Glutamatergic neuron (in vitro differentiated cells): ENCODE measurements around the gene QSOX1. TPM values are rescaled to one million over a fixed set of nuclear protein-coding genes. Genes with fewer than 3 reads are reported as not detected.
"Not testable (repeated sequence)": the region's sequence is repeated elsewhere in the genome, so short reads cannot be mapped to it uniquely, and the experiment has no call there.

Experiments
- DNase-seq: peaks from one replicate; pipeline ENCODE4 v3.0.0; 2022
- H3K27ac Mint-ChIP-seq: one replicate; pipeline ENCODE4 v1.8.0; 2020; ENCODE audit warnings: mild to moderate bottlenecking, mixed read lengths, inconsistent platforms; ENCODE audit not compliant: unreplicated experiment
- H3K27me3 Mint-ChIP-seq: one replicate; pipeline ENCODE4 v1.8.0; 2020; ENCODE audit warnings: mild to moderate bottlenecking, moderate library complexity, mixed read lengths, inconsistent platforms; ENCODE audit not compliant: unreplicated experiment
- H3K36me3 Mint-ChIP-seq: one replicate; pipeline ENCODE4 v1.8.0; 2020; ENCODE audit warnings: mild to moderate bottlenecking, mixed read lengths, inconsistent platforms; ENCODE audit not compliant: unreplicated experiment
- H3K4me1 Mint-ChIP-seq: one replicate; pipeline ENCODE4 v1.8.0; 2020; ENCODE audit warnings: mild to moderate bottlenecking, low read depth, mixed read lengths, inconsistent platforms; ENCODE audit not compliant: unreplicated experiment
- H3K4me3 Mint-ChIP-seq: one replicate; pipeline ENCODE4 v1.8.0; 2020; ENCODE audit warnings: mild to moderate bottlenecking, mixed read lengths, inconsistent platforms; ENCODE audit not compliant: unreplicated experiment
- H3K9me3 Mint-ChIP-seq: one replicate; pipeline ENCODE4 v1.8.0; 2020; ENCODE audit warnings: mild to moderate bottlenecking, moderate library complexity, mixed read lengths, inconsistent platforms; ENCODE audit not compliant: unreplicated experiment
- total RNA-seq: library from RNA; stranded (reverse); fragmentation: NEBNext Ultra II Directional; extraction: Animal tissue kit (Norgen Biotek cat#: 25700); gene quantifications from one replicate; pipeline ENCODE4 v1.2.1, GENCODE V29; 2021; ENCODE audit not compliant: unreplicated experiment
- TF ChIP-seq, protein P1 (sequence below): fragments of 200-600 bp; sonication (generic); IDR thresholded peaks from one replicate; pipeline ENCODE4 v1.5.0; 2021; ENCODE audit not compliant: partially characterized antibody, unreplicated experiment

Gene QSOX1
- total RNA-seq, 1 donor from 2014 or later: 46.1 TPM

DNA sequence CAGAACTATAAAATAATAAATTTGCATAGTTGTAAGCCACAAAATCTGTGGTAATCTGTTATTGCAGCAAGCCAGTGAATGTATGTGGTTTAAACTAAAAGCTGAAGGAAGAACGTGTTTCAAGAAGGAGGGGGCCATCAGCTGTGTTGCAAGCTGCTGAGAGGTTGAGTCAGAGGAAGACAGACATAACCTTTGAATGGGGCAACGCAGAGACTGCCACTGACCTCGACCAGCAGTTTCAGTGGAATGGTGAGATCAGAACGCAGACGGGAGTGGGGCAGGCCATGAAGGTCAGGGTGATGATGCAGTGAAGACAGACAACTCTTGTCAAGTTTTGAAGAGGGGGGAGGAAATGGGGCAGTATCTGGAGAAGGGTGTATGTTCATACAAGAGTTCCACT, 23.2 kb upstream of the QSOX1 start:
- no peaks in the 10 kb centered on the region for H3K36me3 Mint-ChIP-seq
- TF ChIP-seq, protein P1, sequence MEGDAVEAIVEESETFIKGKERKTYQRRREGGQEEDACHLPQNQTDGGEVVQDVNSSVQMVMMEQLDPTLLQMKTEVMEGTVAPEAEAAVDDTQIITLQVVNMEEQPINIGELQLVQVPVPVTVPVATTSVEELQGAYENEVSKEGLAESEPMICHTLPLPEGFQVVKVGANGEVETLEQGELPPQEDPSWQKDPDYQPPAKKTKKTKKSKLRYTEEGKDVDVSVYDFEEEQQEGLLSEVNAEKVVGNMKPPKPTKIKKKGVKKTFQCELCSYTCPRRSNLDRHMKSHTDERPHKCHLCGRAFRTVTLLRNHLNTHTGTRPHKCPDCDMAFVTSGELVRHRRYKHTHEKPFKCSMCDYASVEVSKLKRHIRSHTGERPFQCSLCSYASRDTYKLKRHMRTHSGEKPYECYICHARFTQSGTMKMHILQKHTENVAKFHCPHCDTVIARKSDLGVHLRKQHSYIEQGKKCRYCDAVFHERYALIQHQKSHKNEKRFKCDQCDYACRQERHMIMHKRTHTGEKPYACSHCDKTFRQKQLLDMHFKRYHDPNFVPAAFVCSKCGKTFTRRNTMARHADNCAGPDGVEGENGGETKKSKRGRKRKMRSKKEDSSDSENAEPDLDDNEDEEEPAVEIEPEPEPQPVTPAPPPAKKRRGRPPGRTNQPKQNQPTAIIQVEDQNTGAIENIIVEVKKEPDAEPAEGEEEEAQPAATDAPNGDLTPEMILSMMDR: no peak

DNA sequence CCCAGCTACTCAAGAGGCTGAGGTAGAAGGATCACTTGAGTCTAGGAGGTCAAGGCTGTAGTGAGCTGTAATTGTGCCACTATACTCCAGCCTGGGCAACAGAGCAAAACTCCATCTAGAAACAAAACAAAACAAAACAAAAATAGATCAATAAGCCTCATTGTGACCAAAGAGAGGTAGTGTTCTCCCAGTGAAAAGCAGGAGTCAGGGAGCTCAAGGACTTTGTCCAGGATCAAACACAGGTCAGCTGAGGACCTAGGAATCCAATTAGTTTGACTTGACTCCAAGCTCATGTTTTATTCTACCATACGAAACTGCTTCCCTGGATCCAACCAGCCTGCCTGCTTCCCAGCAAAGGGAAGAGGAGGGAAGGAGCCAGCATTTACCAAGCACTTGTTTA, 21.5 kb upstream of the QSOX1 start:
- no peak overlapping the region for H3K27ac Mint-ChIP-seq

More for the DNA sequence above, 23.2 kb upstream of the QSOX1 start:
- peaks cover 6% of the 10 kb centered on the region for H3K27me3 Mint-ChIP-seq
- no peaks in the 10 kb centered on the region for H3K9me3 Mint-ChIP-seq
- no peak for DNase-seq
- no peak overlapping the region for H3K27ac Mint-ChIP-seq
- H3K4me3 Mint-ChIP-seq: no peak overlapping the region
- H3K4me1 Mint-ChIP-seq: no peaks in the 10 kb centered on the region

DNA sequence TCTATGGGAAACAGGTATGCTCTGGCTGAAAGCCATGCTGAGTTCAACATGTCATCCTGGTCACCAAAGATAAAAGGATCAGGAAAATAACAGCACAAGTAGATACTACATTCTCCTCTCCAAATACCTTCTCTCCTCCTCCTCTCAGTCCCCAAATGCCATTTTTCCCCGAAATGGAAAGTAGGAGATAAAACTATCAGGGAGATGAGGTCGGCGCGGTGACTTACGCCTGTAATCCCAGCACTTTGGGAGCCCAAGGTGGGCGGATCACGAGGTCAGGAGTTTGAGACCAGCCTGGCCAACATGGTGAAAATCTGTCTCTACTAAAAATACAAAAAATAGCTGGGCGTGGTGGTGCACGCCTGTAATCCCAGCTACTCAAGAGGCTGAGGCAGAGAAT, 21.0 kb upstream of the QSOX1 start:
- not testable (repeated sequence) for H3K27ac Mint-ChIP-seq, H3K4me1 Mint-ChIP-seq, H3K4me3 Mint-ChIP-seq, DNase-seq, H3K27me3 Mint-ChIP-seq, H3K9me3 Mint-ChIP-seq, H3K36me3 Mint-ChIP-seq

More for the DNA sequence above, 21.5 kb upstream of the QSOX1 start:
- H3K9me3 Mint-ChIP-seq: no peaks in the 10 kb centered on the region
- DNase-seq: no peak
- no peaks in the 10 kb centered on the region for H3K4me1 Mint-ChIP-seq
- TF ChIP-seq, protein P1: no peak
- no peaks in the 10 kb centered on the region for H3K36me3 Mint-ChIP-seq
- H3K27me3 Mint-ChIP-seq: peaks cover 7% of the 10 kb centered on the region
- H3K4me3 Mint-ChIP-seq: no peak overlapping the region

DNA sequence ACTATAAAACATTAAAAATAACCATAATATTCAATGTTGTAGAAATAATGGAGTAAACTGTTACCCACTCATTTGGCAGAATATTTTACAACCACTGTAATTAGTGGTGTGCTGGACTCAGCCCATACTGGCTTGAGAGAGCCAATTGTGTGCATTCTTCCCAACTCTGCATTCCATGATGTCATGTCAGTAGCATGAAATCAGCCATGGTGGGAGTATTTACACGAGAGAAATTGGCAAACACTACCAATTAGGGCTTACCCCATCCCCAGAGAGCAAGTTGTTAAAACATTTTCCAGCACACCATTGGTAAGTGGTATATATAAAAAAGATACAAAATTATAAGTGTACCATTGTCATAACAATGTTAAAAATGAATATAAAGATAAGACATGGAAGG, 19.1 kb upstream of the QSOX1 start:
- TF ChIP-seq, protein P1: no peak
- Mint-ChIP-seq H3K27ac (no peak overlapping the region), H3K27me3 (peaks cover 7% of the 10 kb centered on the region)

DNA sequence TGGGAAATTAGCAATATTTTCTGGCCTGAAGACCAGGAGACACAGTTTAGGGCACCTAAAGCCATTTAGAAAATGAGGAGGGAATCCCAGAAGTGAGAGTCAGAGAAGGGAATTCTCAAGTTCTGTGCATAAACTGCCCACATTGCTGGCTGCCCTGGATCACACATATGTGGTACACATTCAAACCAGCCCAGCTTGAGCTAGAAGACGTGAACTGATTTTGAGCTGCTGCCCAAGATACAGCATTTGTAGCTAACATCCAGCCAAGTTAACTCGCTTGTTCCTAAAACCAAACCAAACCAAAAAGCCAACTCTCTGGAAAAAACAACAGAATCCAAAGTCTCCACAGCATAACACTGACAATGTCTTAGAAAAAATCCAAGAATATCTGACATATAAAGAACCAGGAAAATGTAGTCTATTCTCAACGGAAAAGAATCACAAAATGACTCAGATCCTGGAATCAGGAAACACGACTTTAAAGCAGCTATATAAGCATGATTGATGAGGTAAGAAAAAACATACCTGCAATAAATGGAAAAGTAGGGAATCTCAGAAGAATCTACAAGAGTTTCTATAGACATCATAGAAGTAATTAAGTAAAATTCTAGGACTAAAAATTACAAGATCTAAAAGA, 18.2 kb upstream of the QSOX1 start:
- Mint-ChIP-seq H3K27ac (no peak overlapping the region), H3K27me3 (peaks cover 7% of the 10 kb centered on the region), H3K4me1 (no peaks in the 10 kb centered on the region), H3K9me3 (no peaks in the 10 kb centered on the region), H3K36me3 (no peaks in the 10 kb centered on the region), H3K4me3 (no peak overlapping the region)
- TF ChIP-seq, protein P1: no peak
- no peak for DNase-seq

More for the DNA sequence above, 19.1 kb upstream of the QSOX1 start:
- DNase-seq: no peak
- Mint-ChIP-seq H3K36me3 (no peaks in the 10 kb centered on the region), H3K9me3 (no peaks in the 10 kb centered on the region), H3K4me1 (no peaks in the 10 kb centered on the region), H3K4me3 (no peak overlapping the region)
